GM06990 (cell line): ENCODE measurements around the gene CD101.

Experiments used
- DNase-seq: peaks from one replicate; pipeline ENCODE4 v3.0.0-alpha.2; 2011; ENCODE audit not compliant: insufficient read length; ENCODE audit errors: extremely low read depth
- H3K27me3 ChIP-seq: replicated peaks from 2 replicates; pipeline ENCODE4 v1.6.0; 2011; ENCODE audit warnings: low read length; ENCODE audit not compliant: control insufficient read depth, insufficient read depth
- H3K36me3 ChIP-seq: 2 replicates; pipeline ENCODE4 v1.5.1; 2011; ENCODE audit warnings: low read length; ENCODE audit not compliant: control insufficient read depth, insufficient read depth
- H3K4me3 ChIP-seq: replicated peaks from 2 replicates; pipeline ENCODE4 v1.5.1; 2011; ENCODE audit warnings: low read depth, mild to moderate bottlenecking, control low read depth, low read length
- CTCF ChIP-seq: IDR thresholded peaks from 2 replicates; pipeline ENCODE4 v1.5.1; 2011; ENCODE audit warnings: low read length, control low read depth, mild to moderate bottlenecking, inconsistent platforms; ENCODE audit not compliant: insufficient read depth, poor library complexity, severe bottlenecking

Gene CD101

DNA sequence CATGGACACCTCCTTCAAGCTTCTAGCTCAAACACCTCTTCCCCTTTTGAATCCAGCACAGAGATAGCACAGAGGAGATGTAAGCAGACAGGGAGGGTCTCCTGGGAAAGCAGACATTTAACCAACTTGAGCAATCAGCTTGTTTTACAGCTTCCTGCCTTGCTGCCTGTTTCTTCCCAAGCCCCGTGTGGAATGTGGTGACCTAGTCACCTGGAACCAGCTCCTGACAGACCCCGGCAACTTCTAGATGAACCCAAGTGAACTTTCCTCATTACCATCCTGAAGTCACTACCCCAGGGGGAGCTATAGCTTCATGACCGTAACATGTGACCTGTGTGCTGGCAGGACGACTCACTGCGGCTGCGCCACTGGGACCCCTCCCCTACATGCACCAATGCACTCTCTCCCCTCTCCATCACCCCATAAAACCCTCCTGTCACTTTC lies 34.5 kb downstream of the CD101 start:
- no peak for TF ChIP-seq CTCF
- no peak overlapping the region for H3K4me3 ChIP-seq
- no peak for DNase-seq
- no peaks in the 10 kb centered on the region for H3K36me3 ChIP-seq
- no peaks in the 10 kb centered on the region for H3K27me3 ChIP-seq

DNA sequence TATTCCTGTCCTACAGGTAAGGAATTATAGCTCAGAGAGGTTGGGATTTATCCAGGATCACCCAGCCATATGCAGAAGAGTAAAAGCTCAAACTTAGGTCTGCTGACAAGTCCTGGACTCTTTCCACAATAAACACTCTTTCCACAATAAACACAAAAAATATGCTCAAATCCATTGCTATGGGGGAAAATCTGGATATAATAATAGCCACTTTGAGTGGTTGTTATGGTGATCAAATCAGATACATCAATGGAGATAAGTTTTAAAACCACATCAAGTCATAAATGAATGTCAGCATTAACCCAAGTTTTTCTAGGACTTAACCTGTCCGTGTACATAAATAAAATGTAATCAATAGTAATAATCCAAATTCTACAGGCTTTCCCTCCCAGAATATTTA lies 36.2 kb downstream of the CD101 start:
- Histone ChIP-seq H3K4me3 (no peak overlapping the region), H3K27me3 (no peaks in the 10 kb centered on the region), H3K36me3 (no peaks in the 10 kb centered on the region)
- no peak for TF ChIP-seq CTCF
- no peak for DNase-seq

GRCh38 chr1:117038236-117038635 lies 36.7 kb downstream of the CD101 start:
- no peak overlapping the region for H3K4me3 ChIP-seq
- no peaks in the 10 kb centered on the region for H3K27me3 ChIP-seq
- TF ChIP-seq CTCF, result no peak
- no peaks in the 10 kb centered on the region for H3K36me3 ChIP-seq
- no peak for DNase-seq

DNA sequence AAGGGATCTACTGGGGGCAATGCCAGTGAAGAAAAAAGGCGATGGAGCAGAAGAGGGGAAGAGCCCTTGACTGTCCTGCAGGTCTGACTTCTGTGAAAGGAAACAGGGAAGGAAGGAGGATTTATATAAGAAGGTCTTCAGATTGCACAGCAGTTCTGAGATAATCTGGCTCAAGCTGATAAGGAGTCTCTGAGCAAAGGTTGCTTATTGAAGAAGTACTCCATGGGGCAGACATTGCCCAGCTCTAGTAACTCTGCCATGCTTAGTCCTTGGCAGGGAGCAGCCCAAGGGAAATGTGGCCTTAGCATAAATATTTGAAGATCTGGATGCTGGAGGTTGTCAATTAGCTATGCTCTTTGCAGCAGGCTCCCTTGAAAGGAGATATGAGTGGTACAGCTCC lies 42.7 kb downstream of the CD101 start:
- Histone ChIP-seq H3K27me3 (no peaks in the 10 kb centered on the region), H3K36me3 (peaks cover 3% of the 10 kb centered on the region), H3K4me3 (no peak overlapping the region)
- no peak for TF ChIP-seq CTCF
- DNase-seq, result no peak

GRCh38 chr1:117045644-117046043 lies 44.1 kb downstream of the CD101 start:
- no peaks in the 10 kb centered on the region for H3K27me3 ChIP-seq
- H3K4me3 ChIP-seq, result no peak overlapping the region
- DNase-seq, result no peak
- peaks cover 5% of the 10 kb centered on the region for H3K36me3 ChIP-seq
- no peak for TF ChIP-seq CTCF

DNA sequence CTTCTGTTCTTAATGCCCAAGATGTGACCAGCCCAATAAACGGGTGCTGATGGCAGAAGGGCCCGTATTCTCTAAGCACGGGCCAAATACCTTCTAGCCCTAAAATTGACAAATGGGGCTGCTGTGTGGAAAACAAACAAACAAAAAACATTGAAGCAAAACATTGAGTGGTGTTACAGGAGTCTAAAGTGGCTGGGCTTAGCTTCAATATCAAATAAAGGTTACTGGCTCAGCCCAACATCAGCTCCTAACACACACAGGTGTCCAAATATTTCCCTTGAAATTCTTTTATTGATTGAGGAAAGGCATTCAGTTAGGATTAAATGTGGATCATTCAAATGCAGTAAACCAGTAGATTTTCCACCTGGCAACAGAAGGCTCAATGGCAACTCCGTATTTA lies 45.2 kb downstream of the CD101 start:
- TF ChIP-seq CTCF, result no peak
- H3K27me3 ChIP-seq, result no peaks in the 10 kb centered on the region
- H3K36me3 ChIP-seq, result peaks cover 5% of the 10 kb centered on the region
- H3K4me3 ChIP-seq, result no peak overlapping the region
- no peak for DNase-seq
